H1 (cell line): ENCODE measurements around the gene F8. TPM values are rescaled to one million over a fixed set of nuclear protein-coding genes. Genes with fewer than 3 reads are reported as not detected.
A peak's percentile ranks its signal among the peaks of the same experiment; 100 is the strongest.

Experiments used
- CTCF ChIA-PET: fragments of 300-600 bp; sonication (Branson Sonifier 250); formaldehyde crosslinking; loops from one replicate; lab custom pipeline; 2021; ENCODE audit not compliant: partially characterized antibody; lab: Charles Lee
- POLR2A ChIA-PET: fragments of 300-600 bp; sonication (Branson Sonifier 250); formaldehyde crosslinking; loops from one replicate; lab custom pipeline; 2021; ENCODE audit warnings: inconsistent platforms; ENCODE audit not compliant: partially characterized antibody; lab: Charles Lee
- DNase-seq, 2 experiments: peaks; one replicate each; pipeline versions ENCODE4 v3.0.0 to v3.0.0-alpha.2; 2010 to 2022; ENCODE audit warnings: low spot score in 2 of 2, low read depth in 1 of 2, mixed read lengths in 1 of 2
- FAIRE-seq: peaks from 2 replicates; lab custom pipeline; 2011; peaks lifted over from hg19 to GRCh38; lab: Jason Lieb, UNC
- H2AFZ ChIP-seq: 2 replicates; pipeline ENCODE4 v1.8.1; 2012; ENCODE audit warnings: low read length, inconsistent platforms
- H2AK5ac ChIP-seq: 2 replicates; pipeline ENCODE4 v1.6.1; 2013; ENCODE audit warnings: low read depth, low read length
- H2BK120ac ChIP-seq: replicated peaks from 2 replicates; pipeline ENCODE3; 2013; ENCODE audit warnings: low read depth, low read length, inconsistent platforms
- H2BK12ac ChIP-seq: 2 replicates; pipeline ENCODE4 v1.6.1; 2013; ENCODE audit warnings: low read depth, low read length
- H2BK15ac ChIP-seq: 2 replicates; pipeline ENCODE4 v1.6.1; 2013; ENCODE audit warnings: low read length
- H2BK20ac ChIP-seq: 2 replicates; pipeline ENCODE4 v1.6.1; 2013; ENCODE audit warnings: low read length
- H2BK5ac ChIP-seq: 2 replicates; pipeline ENCODE4 v1.6.1; 2013; ENCODE audit warnings: low read depth, low read length
- H3K14ac ChIP-seq: 2 replicates; pipeline ENCODE4 v1.6.1; 2013; ENCODE audit warnings: inconsistent platforms; ENCODE audit not compliant: insufficient read length
- H3K18ac ChIP-seq: 2 replicates; pipeline ENCODE4 v1.6.1; 2013; ENCODE audit warnings: low read length; ENCODE audit errors: extremely low read depth
- H3K23ac ChIP-seq: 2 replicates; pipeline ENCODE4 v1.6.1; 2013; ENCODE audit warnings: inconsistent platforms; ENCODE audit not compliant: insufficient read length
- H3K23me2 ChIP-seq: 2 replicates; pipeline ENCODE4 v1.6.1; 2013; ENCODE audit warnings: low read depth, low read length
- H3K27ac ChIP-seq: 2 replicates; pipeline ENCODE4 v1.6.1; 2011; ENCODE audit warnings: low read depth, low read length, inconsistent platforms
- H3K27me3 ChIP-seq, 4 experiments: replicated peaks in 1 of 4; 1 replicate in 1 of 4; 2 replicates in 3 of 4; pipeline versions ENCODE4 v1.6.1 to v1.8.1; 2011 to 2013; ENCODE audit warnings: low read length in 3 of 4, mild to moderate bottlenecking in 3 of 4, inconsistent platforms in 2 of 4, mixed read lengths in 2 of 4, moderate library complexity in 1 of 4; ENCODE audit not compliant: control insufficient read depth in 3 of 4, insufficient read depth in 3 of 4; ENCODE audit errors: extremely low read depth in 1 of 4
- H3K36me3 ChIP-seq, 4 experiments: 2 replicates each; pipeline versions ENCODE4 v1.6.1 to v1.8.1; 2011 to 2013; ENCODE audit warnings: mild to moderate bottlenecking in 4 of 4, low read length in 3 of 4, moderate library complexity in 2 of 4, control low read depth in 1 of 4, inconsistent platforms in 1 of 4; ENCODE audit not compliant: insufficient read depth in 4 of 4, control insufficient read depth in 2 of 4
- H3K4ac ChIP-seq: replicated peaks from 2 replicates; pipeline ENCODE3; 2013; ENCODE audit warnings: low read length, low read depth, mixed read lengths, inconsistent platforms; ENCODE audit not compliant: insufficient read length
- H3K4me1 ChIP-seq, 4 experiments: replicated peaks in 1 of 4; 1 replicate in 1 of 4; 2 replicates in 3 of 4; pipeline versions ENCODE4 v1.6.1 to v1.8.1; 2011 to 2013; ENCODE audit warnings: low read length in 3 of 4, inconsistent platforms in 2 of 4, mixed read lengths in 1 of 4; ENCODE audit not compliant: insufficient read depth in 4 of 4, control insufficient read depth in 3 of 4
- H3K4me2 ChIP-seq, 2 experiments: 2 replicates each; pipeline versions ENCODE4 v1.6.1 to v1.8.1; 2011 to 2013; ENCODE audit warnings: low read depth in 2 of 2, low read length in 2 of 2, control low read depth in 1 of 2, inconsistent platforms in 1 of 2, mild to moderate bottlenecking in 1 of 2; ENCODE audit not compliant: insufficient read depth in 1 of 2
- H3K4me3 ChIP-seq, 4 experiments: fragments of 200-600, 300-600 bp in 1 of 4; sonication (generic), shearing (Covaris generic), sonication (Bioruptor Twin) in 1 of 4; 2 replicates each; pipeline versions ENCODE4 v1.5.1 to v1.8.1; 2011 to 2016; ENCODE audit warnings: low read length in 4 of 4, low read depth in 3 of 4, control low read depth in 2 of 4, inconsistent platforms in 2 of 4, mild to moderate bottlenecking in 2 of 4, mixed read lengths in 1 of 4, moderate library complexity in 1 of 4; ENCODE audit not compliant: insufficient read depth in 2 of 4; ENCODE audit errors: extremely low read depth in 1 of 4
- H3K56ac ChIP-seq: replicated peaks from 2 replicates; pipeline ENCODE3; 2013; ENCODE audit warnings: low read depth, mild to moderate bottlenecking, mixed read lengths, low read length, inconsistent platforms; ENCODE audit not compliant: insufficient read length
- H3K79me1 ChIP-seq: 2 replicates; pipeline ENCODE4 v1.6.1; 2013; ENCODE audit warnings: low read depth, low read length, control low read depth
- H3K79me2 ChIP-seq, 2 experiments: 2 replicates each; pipeline versions ENCODE4 v1.6.1 to v1.8.1; 2012 to 2013; ENCODE audit warnings: low read length in 2 of 2, mild to moderate bottlenecking in 2 of 2, inconsistent platforms in 1 of 2; ENCODE audit not compliant: insufficient read depth in 2 of 2, control insufficient read depth in 1 of 2
- H3K9ac ChIP-seq, 4 experiments: replicated peaks in 1 of 4; 1 replicate in 1 of 4; 2 replicates in 3 of 4; pipeline versions ENCODE4 v1.6.1 to v1.8.1; 2011 to 2013; ENCODE audit warnings: low read depth in 3 of 4, low read length in 3 of 4, control low read depth in 2 of 4, mild to moderate bottlenecking in 2 of 4, moderate library complexity in 2 of 4, inconsistent platforms in 1 of 4; ENCODE audit errors: extremely low read depth in 1 of 4
- H3K9me3 ChIP-seq, 2 experiments: 2 replicates each; pipeline versions ENCODE4 v1.6.1 to v1.8.1; 2012 to 2013; ENCODE audit warnings: mild to moderate bottlenecking in 2 of 2, moderate library complexity in 2 of 2, control low read depth in 1 of 2, inconsistent platforms in 1 of 2, low read depth in 1 of 2, low read length in 1 of 2, mixed read lengths in 1 of 2; ENCODE audit not compliant: insufficient read depth in 2 of 2
- H4K20me1 ChIP-seq, 2 experiments: replicated peaks in 1 of 2; 2 replicates each; pipeline versions ENCODE3 to v1.8.1; 2011 to 2013; ENCODE audit warnings: inconsistent platforms in 2 of 2, low read length in 2 of 2, mild to moderate bottlenecking in 1 of 2; ENCODE audit not compliant: insufficient read depth in 2 of 2, control insufficient read depth in 1 of 2
- H4K5ac ChIP-seq: 2 replicates; pipeline ENCODE4 v1.6.1; 2013; ENCODE audit warnings: low read length, low read depth, mixed read lengths, inconsistent platforms; ENCODE audit not compliant: insufficient read length
- H4K8ac ChIP-seq: 2 replicates; pipeline ENCODE4 v1.8.0; 2013; ENCODE audit warnings: mild to moderate bottlenecking, moderate library complexity, low read length, inconsistent platforms; ENCODE audit not compliant: insufficient read depth; ENCODE audit errors: extremely low read depth
- H4K91ac ChIP-seq: replicated peaks from 2 replicates; pipeline ENCODE3; 2013; ENCODE audit warnings: low read length, mixed read lengths, inconsistent platforms; ENCODE audit not compliant: insufficient read length
- HDAC6 ChIP-seq: IDR thresholded peaks from one replicate; pipeline ENCODE4 v1.7.1; 2012; ENCODE audit warnings: low read depth, mild to moderate bottlenecking, inconsistent platforms, low read length, moderate library complexity
- KDM4A ChIP-seq: IDR thresholded peaks from one replicate; pipeline ENCODE4 v1.7.1; 2012; ENCODE audit warnings: low read depth, mild to moderate bottlenecking, moderate library complexity, low read length, inconsistent platforms; ENCODE audit not compliant: severe bottlenecking
- POU5F1 ChIP-seq: IDR thresholded peaks from 2 replicates; pipeline ENCODE4 v1.6.1; 2011; ENCODE audit warnings: low read depth, mild to moderate bottlenecking, low read length, moderate library complexity
- SAP30 ChIP-seq: fragments of 300-600 bp; sonication (generic); IDR thresholded peaks from 2 replicates; pipeline ENCODE4 v1.7.1; 2012; ENCODE audit warnings: low read length, moderate library complexity, mild to moderate bottlenecking, inconsistent platforms; ENCODE audit not compliant: insufficient read depth, insufficient replicate concordance
- WGBS, 2 experiments: shearing (Covaris generic) in 1 of 2; methylation state at CpG; one replicate each; pipeline versions ENCODE4 v1.1.6 to v1.1.7; 2013 to 2015; ENCODE audit warnings: low lambda C conversion rate in 2 of 2, mixed read lengths in 2 of 2, inconsistent platforms in 1 of 2, low coverage in 1 of 2, missing lambda C conversion rate in 1 of 2; ENCODE audit not compliant: insufficient replicate concordance in 2 of 2, insufficient coverage in 1 of 2, insufficient read length in 1 of 2; ENCODE audit errors: extremely low coverage in 1 of 2, missing lambda C conversion rate in 1 of 2; 5-methylcytosine and 5-hydroxymethylcytosine counted together
- polyA plus RNA-seq, 7 experiments: library from polyadenylated mRNA; depleted of rRNA in 3 of 7; stranded (reverse) in 5 of 7; unstranded in 2 of 7; fragments of >200 nt in 5 of 7; fragments of 200-250 nt in 2 of 7; gene quantifications; 1 replicate in 5 of 7; 2 replicates in 1 of 7; 4 replicates in 1 of 7; pipeline versions ENCODE4 v1.2.1 to v1.2.3, GENCODE V29; 2011 to 2013; ENCODE audit warnings: missing spikeins in 2 of 7, mixed read lengths in 2 of 7
- total RNA-seq: library from RNA; stranded (reverse); fragmentation: NEBNext Ultra II Directional; extraction: Animal tissue kit (Norgen Biotek cat#: 25700); gene quantifications from 2 replicates; pipeline ENCODE4 v1.2.1, GENCODE V29; 2021
- TF ChIP-seq, protein P1 (sequence below), 3 experiments: IDR thresholded peaks; 1 replicate in 2 of 3; 2 replicates in 1 of 3; pipeline versions ENCODE4 v1.5.1 to v1.6.1; 2011; ENCODE audit warnings: low read length in 3 of 3, mild to moderate bottlenecking in 3 of 3, inconsistent platforms in 2 of 3, low read depth in 1 of 3, moderate library complexity in 1 of 3; ENCODE audit not compliant: insufficient read depth in 1 of 3; ENCODE audit errors: control extremely low read depth in 1 of 3
- TF ChIP-seq, protein P2 (sequence below): IDR thresholded peaks from 2 replicates; pipeline ENCODE4 v1.6.1; 2012; ENCODE audit warnings: low read length, inconsistent platforms
- TF ChIP-seq, protein P3 (sequence below): IDR thresholded peaks from 2 replicates; pipeline ENCODE4 v1.6.1; 2011; ENCODE audit warnings: low read depth, mild to moderate bottlenecking, low read length; ENCODE audit not compliant: insufficient read depth
- TF ChIP-seq, protein P4 (sequence below): IDR thresholded peaks from 2 replicates; pipeline ENCODE4 v1.6.1; 2012; ENCODE audit warnings: inconsistent platforms

The F8 gene
- total and polyA plus RNA-seq, 2 of the 8 experiments (the other 6 are each of a cell fraction or from before 2014, with no cell fraction given): 1.1 to 2.6 TPM

DNA sequence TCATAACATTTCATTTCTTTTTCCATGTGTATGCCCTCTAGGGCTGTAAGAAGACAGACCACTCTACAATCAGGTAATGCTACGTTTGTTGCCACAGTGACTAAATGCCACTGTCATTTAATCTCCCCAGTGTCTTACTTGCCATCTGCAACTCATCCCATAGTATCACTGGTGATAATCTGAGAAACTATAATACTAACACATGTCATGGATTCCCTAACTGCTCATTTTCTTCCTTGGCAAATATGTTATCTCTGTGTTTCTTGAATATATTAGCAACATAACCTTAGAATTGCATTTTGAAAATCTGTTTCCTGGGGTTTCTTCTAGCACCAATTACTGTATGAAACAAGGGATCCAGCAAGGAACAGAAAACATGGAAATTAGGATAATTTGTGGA, 130.2 kb downstream of the F8 start:
- Histone ChIP-seq H3K4me2 (no peak overlapping the region), H2BK15ac (no peak overlapping the region), H4K20me1 (no peaks in the 10 kb centered on the region), H3K27me3 (no peaks in the 10 kb centered on the region), H3K79me1 (no peaks in the 10 kb centered on the region), H3K56ac (no peak overlapping the region), H4K8ac (no peak overlapping the region), H3K79me2 (no peaks in the 10 kb centered on the region), H2AK5ac (no peak overlapping the region), H3K23me2 (no peaks in the 10 kb centered on the region), H3K9me3 (no peaks in the 10 kb centered on the region), H2AFZ (no peak overlapping the region), H3K27ac (no peak overlapping the region), H4K5ac (no peak overlapping the region), H3K4me3 (0 out of 8 replicates have a peak overlapping the region, but pooled peaks of 1 of the 4 experiments have one; percentile 6), H3K4me1 (peaks cover 0 to 3% (median 0%) of the 10 kb centered on the region in 4 experiments; a peak in 1 of 7 replicates), H3K23ac (no peak overlapping the region), H2BK20ac (no peak overlapping the region), H2BK120ac (no peak overlapping the region), H2BK5ac (no peak overlapping the region), H3K14ac (no peak overlapping the region), H3K4ac (no peak overlapping the region), H4K91ac (no peak overlapping the region), H3K9ac (no peak overlapping the region), H2BK12ac (no peak overlapping the region), H3K18ac (no peak overlapping the region), H3K36me3 (no peaks in the 10 kb centered on the region)
- no peak for DNase-seq
- FAIRE-seq: no peak
- ChIA-PET POLR2A (no interaction called here), CTCF (no interaction called here)
- 92% methylated on average over 1 of the region's 1 CpG; no CpG with 5 or more reads in 1 of the 2 experiments for WGBS, 2 experiments
- TF ChIP-seq, protein P1, sequence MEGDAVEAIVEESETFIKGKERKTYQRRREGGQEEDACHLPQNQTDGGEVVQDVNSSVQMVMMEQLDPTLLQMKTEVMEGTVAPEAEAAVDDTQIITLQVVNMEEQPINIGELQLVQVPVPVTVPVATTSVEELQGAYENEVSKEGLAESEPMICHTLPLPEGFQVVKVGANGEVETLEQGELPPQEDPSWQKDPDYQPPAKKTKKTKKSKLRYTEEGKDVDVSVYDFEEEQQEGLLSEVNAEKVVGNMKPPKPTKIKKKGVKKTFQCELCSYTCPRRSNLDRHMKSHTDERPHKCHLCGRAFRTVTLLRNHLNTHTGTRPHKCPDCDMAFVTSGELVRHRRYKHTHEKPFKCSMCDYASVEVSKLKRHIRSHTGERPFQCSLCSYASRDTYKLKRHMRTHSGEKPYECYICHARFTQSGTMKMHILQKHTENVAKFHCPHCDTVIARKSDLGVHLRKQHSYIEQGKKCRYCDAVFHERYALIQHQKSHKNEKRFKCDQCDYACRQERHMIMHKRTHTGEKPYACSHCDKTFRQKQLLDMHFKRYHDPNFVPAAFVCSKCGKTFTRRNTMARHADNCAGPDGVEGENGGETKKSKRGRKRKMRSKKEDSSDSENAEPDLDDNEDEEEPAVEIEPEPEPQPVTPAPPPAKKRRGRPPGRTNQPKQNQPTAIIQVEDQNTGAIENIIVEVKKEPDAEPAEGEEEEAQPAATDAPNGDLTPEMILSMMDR (IDR thresholded peaks at IDR 0.05; ENCODE audit: control extremely low read depth in 1 of 3, insufficient read depth in 1 of 3, low read depth in 1 of 3, low read length in 3 of 3): no peak
- TF ChIP-seq HDAC6 (no peak), SAP30 (no peak), KDM4A (no peak), POU5F1 (no peak)
- TF ChIP-seq, protein P2, sequence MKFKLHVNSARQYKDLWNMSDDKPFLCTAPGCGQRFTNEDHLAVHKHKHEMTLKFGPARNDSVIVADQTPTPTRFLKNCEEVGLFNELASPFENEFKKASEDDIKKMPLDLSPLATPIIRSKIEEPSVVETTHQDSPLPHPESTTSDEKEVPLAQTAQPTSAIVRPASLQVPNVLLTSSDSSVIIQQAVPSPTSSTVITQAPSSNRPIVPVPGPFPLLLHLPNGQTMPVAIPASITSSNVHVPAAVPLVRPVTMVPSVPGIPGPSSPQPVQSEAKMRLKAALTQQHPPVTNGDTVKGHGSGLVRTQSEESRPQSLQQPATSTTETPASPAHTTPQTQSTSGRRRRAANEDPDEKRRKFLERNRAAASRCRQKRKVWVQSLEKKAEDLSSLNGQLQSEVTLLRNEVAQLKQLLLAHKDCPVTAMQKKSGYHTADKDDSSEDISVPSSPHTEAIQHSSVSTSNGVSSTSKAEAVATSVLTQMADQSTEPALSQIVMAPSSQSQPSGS: no peak
- TF ChIP-seq, protein P3, sequence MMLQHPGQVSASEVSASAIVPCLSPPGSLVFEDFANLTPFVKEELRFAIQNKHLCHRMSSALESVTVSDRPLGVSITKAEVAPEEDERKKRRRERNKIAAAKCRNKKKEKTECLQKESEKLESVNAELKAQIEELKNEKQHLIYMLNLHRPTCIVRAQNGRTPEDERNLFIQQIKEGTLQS: no peak
- TF ChIP-seq, protein P4, sequence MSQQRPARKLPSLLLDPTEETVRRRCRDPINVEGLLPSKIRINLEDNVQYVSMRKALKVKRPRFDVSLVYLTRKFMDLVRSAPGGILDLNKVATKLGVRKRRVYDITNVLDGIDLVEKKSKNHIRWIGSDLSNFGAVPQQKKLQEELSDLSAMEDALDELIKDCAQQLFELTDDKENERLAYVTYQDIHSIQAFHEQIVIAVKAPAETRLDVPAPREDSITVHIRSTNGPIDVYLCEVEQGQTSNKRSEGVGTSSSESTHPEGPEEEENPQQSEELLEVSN: no peak
